ENCODE measurements around the gene USP22.

DNA sequence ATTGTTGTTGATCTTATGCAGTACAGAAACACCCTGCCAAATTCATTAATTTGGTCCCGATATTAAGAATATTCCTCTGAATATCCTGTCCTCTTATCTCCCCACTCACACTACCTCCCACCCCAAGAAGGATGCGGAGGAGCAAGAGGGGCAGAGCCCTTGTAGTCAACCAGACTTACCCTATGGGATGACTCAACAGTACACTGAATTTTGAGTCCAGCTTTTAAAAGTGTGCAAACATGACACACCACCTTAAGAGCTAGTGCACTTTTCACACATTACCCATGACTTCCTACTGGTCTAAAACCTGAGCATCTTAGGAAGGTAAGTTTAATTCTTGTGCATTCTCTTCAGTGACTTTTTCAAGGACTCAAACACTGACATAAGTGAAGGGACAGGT is 9.5 kb downstream of the USP22 start:
- TF ChIP-seq EZH2 (IDR thresholded peaks at IDR 0.05), result no peak
- TF ChIP-seq, protein P1, sequence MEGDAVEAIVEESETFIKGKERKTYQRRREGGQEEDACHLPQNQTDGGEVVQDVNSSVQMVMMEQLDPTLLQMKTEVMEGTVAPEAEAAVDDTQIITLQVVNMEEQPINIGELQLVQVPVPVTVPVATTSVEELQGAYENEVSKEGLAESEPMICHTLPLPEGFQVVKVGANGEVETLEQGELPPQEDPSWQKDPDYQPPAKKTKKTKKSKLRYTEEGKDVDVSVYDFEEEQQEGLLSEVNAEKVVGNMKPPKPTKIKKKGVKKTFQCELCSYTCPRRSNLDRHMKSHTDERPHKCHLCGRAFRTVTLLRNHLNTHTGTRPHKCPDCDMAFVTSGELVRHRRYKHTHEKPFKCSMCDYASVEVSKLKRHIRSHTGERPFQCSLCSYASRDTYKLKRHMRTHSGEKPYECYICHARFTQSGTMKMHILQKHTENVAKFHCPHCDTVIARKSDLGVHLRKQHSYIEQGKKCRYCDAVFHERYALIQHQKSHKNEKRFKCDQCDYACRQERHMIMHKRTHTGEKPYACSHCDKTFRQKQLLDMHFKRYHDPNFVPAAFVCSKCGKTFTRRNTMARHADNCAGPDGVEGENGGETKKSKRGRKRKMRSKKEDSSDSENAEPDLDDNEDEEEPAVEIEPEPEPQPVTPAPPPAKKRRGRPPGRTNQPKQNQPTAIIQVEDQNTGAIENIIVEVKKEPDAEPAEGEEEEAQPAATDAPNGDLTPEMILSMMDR (IDR thresholded peaks at IDR 0.05), result no peak

Data from neural progenitor cell (in vitro differentiated cells).